NCI-H345 treated with DMSO at 0.1 percent for 48 hours (cell line): ENCODE data around the gene ATL2.
"Not testable (repeated sequence)": the region's sequence is repeated elsewhere in the genome, so short reads cannot be mapped to it uniquely, and the experiment has no call there.

ENCODE experiments used
- DNase-seq: peaks from one replicate; lab custom pipeline; 2025; ENCODE audit not compliant: unreplicated experiment; lab: John Stamatoyannopoulos, UW

ATL2 gene

GRCh38 chr2:38330754-38331153 lies 46.3 kb downstream of the ATL2 start:
- no peak for DNase-seq

GRCh38 chr2:38327580-38327979 lies 49.5 kb downstream of the ATL2 start:
- no peak for DNase-seq

- DNase-seq, result no peak
Observed at GRCh38 chr2:38323623-38324022, 53.5 kb downstream of the ATL2 start.

- DNase-seq, result no peak
Observed at GRCh38 chr2:38322224-38322914, 54.7 kb downstream of the ATL2 start.

GRCh38 chr2:38319240-38319639 lies 57.8 kb downstream of the ATL2 start:
- not testable (repeated sequence) for DNase-seq

GRCh38 chr2:38317725-38318124 lies 59.3 kb downstream of the ATL2 start:
- DNase-seq, result no peak

- peak; percentile 9 for DNase-seq
Observed at GRCh38 chr2:38315707-38316333, 61.3 kb downstream of the ATL2 start.

GRCh38 chr2:38308821-38309220 lies 68.3 kb downstream of the ATL2 start:
- DNase-seq, result no peak

- DNase-seq, result no peak
Observed at GRCh38 chr2:38301969-38302702, 74.9 kb downstream of the ATL2 start.

- no peak for DNase-seq
Observed at GRCh38 chr2:38301340-38301968, 75.6 kb downstream of the ATL2 start.

GRCh38 chr2:38298539-38298938 lies 78.5 kb downstream of the ATL2 start:
- DNase-seq, result no peak

- DNase-seq, result no peak
Observed at GRCh38 chr2:38296197-38296780, 80.8 kb downstream of the ATL2 start.

- DNase-seq, result no peak
Observed at GRCh38 chr2:38294597-38294996, 82.5 kb downstream of the ATL2 start.

GRCh38 chr2:38293152-38293865 lies 83.8 kb downstream of the ATL2 start:
- no peak for DNase-seq

GRCh38 chr2:38290332-38290731 lies 86.7 kb downstream of the ATL2 start:
- DNase-seq, result no peak

GRCh38 chr2:38284971-38285370 lies 92.1 kb downstream of the ATL2 start:
- DNase-seq, result no peak

GRCh38 chr2:38281095-38281742 lies 95.9 kb downstream of the ATL2 start:
- no peak for DNase-seq

- DNase-seq, result no peak
Observed at GRCh38 chr2:38279201-38279600, 97.9 kb downstream of the ATL2 start.

- DNase-seq, result not testable (repeated sequence)
Observed at GRCh38 chr2:38278117-38278438, 99.0 kb downstream of the ATL2 start.
